Trophoblast cell (in vitro differentiated cells and primary cell): ENCODE results near the gene SAPCD2.
A peak's percentile ranks its signal among the peaks of the same experiment; 100 is the strongest.

ENCODE experiments used
- DNase-seq, 2 donors: peaks; one replicate each; pipeline ENCODE4 v3.0.0-alpha.2; 2016
- H2AFZ ChIP-seq: 2 replicates; pipeline ENCODE4 v1.6.1; 2013; ENCODE audit warnings: low read length, moderate library complexity, mild to moderate bottlenecking; ENCODE audit not compliant: insufficient read depth, poor library complexity
- H2AK5ac ChIP-seq: 2 replicates; pipeline ENCODE4 v1.6.1; 2013; ENCODE audit warnings: mild to moderate bottlenecking, low read length
- H2BK120ac ChIP-seq: 2 replicates; pipeline ENCODE4 v1.6.1; 2013; ENCODE audit warnings: low read length, mild to moderate bottlenecking, moderate library complexity; ENCODE audit not compliant: insufficient read depth, poor library complexity
- H2BK12ac ChIP-seq: 2 replicates; pipeline ENCODE4 v1.6.1; 2013; ENCODE audit warnings: mild to moderate bottlenecking, low read length, moderate library complexity
- H2BK5ac ChIP-seq: 2 replicates; pipeline ENCODE4 v1.6.1; 2013; ENCODE audit warnings: low read length, low read depth, moderate library complexity, mild to moderate bottlenecking; ENCODE audit not compliant: poor library complexity
- H3K14ac ChIP-seq: 2 replicates; pipeline ENCODE4 v1.6.1; 2013; ENCODE audit warnings: mild to moderate bottlenecking, low read length
- H3K18ac ChIP-seq: 2 replicates; pipeline ENCODE4 v1.6.1; 2013; ENCODE audit warnings: mild to moderate bottlenecking, low read length
- H3K23ac ChIP-seq: 2 replicates; pipeline ENCODE4 v1.6.1; 2013; ENCODE audit warnings: low read length
- H3K27ac ChIP-seq: 2 replicates; pipeline ENCODE4 v1.5.1; 2013; ENCODE audit warnings: low read depth, mild to moderate bottlenecking, inconsistent platforms, low read length, moderate library complexity
- H3K27me3 ChIP-seq: 2 replicates; pipeline ENCODE4 v1.6.1; 2013; ENCODE audit warnings: inconsistent platforms, mild to moderate bottlenecking, low read length, moderate library complexity; ENCODE audit not compliant: insufficient read depth
- H3K36me3 ChIP-seq, 2 experiments: 1 replicate in 1 of 2; 2 replicates in 1 of 2; pipeline ENCODE4 v1.6.1; 2013; ENCODE audit warnings: low read length in 2 of 2, mild to moderate bottlenecking in 2 of 2, moderate library complexity in 1 of 2; ENCODE audit not compliant: insufficient read depth in 2 of 2, control insufficient read depth in 1 of 2
- H3K4ac ChIP-seq: 2 replicates; pipeline ENCODE4 v1.6.1; 2013; ENCODE audit warnings: low read depth, mild to moderate bottlenecking, low read length, moderate library complexity
- H3K4me1 ChIP-seq, 2 experiments: 1 replicate in 1 of 2; 2 replicates in 1 of 2; pipeline ENCODE4 v1.6.1; 2013; ENCODE audit warnings: low read length in 2 of 2, mild to moderate bottlenecking in 2 of 2, moderate library complexity in 1 of 2; ENCODE audit not compliant: insufficient read depth in 2 of 2, control insufficient read depth in 1 of 2
- H3K4me2 ChIP-seq: 2 replicates; pipeline ENCODE4 v1.6.1; 2013; ENCODE audit warnings: inconsistent platforms, mild to moderate bottlenecking, low read length, moderate library complexity
- H3K4me3 ChIP-seq: 2 replicates; pipeline ENCODE4 v1.5.1; 2013; ENCODE audit warnings: mild to moderate bottlenecking, low read depth, low read length, inconsistent platforms
- H3K79me1 ChIP-seq: one replicate; pipeline ENCODE4 v1.6.1; 2013; ENCODE audit warnings: low read length
- H3K79me2 ChIP-seq: 2 replicates; pipeline ENCODE4 v1.6.1; 2013; ENCODE audit warnings: low read length, mild to moderate bottlenecking; ENCODE audit not compliant: control insufficient read depth, insufficient read depth, poor library complexity
- H3K9ac ChIP-seq: 2 replicates; pipeline ENCODE4 v1.6.1; 2013; ENCODE audit warnings: mild to moderate bottlenecking, low read length
- H3K9me3 ChIP-seq: 2 replicates; pipeline ENCODE4 v1.6.1; 2013; ENCODE audit warnings: low read depth, mild to moderate bottlenecking, control low read depth, inconsistent platforms, low read length; ENCODE audit not compliant: insufficient read depth
- H4K12ac ChIP-seq: 2 replicates; pipeline ENCODE4 v1.6.1; 2013; ENCODE audit warnings: low read depth, mild to moderate bottlenecking, low read length, moderate library complexity
- H4K8ac ChIP-seq: 2 replicates; pipeline ENCODE4 v1.6.1; 2013; ENCODE audit warnings: low read depth, mild to moderate bottlenecking, low read length, moderate library complexity
- H4K91ac ChIP-seq: one replicate; pipeline ENCODE4 v1.6.1; 2013; ENCODE audit warnings: low read depth, mild to moderate bottlenecking, low read length, moderate library complexity
- WGBS: extraction: QIAGEN DNeasy Blood & Tissue Kit; methylation state at CpG from one replicate; pipeline ENCODE4 v1.1.7; 2013; ENCODE audit warnings: missing lambda C conversion rate; ENCODE audit not compliant: insufficient read length, insufficient coverage; ENCODE audit errors: extremely low coverage; 5-methylcytosine and 5-hydroxymethylcytosine counted together

The SAPCD2 gene

DNA sequence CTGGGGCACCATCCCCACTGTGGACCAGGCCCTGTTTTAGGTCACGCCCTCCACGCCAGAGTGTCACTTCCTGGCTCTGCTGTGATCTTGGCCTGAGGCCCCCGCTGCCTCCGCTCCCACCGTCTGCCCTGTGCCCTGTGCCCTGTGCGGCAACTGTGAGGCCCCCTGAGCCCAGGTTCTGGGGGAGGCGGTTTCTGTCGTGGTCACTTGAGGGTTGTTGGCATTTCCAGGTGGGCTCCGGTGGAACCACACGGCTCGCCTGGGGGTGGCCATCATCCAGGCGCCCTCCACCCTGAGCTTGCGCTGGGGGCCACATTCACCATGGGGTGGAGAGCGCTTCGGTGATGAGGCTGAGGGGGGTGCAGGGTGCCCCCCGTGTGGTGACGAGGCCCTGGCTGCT is 37.6 kb upstream of the SAPCD2 start:
- no peak overlapping the region for H3K9ac ChIP-seq
- H3K4me3 ChIP-seq = no peak overlapping the region
- H2BK12ac ChIP-seq = no peak overlapping the region
- H2BK5ac ChIP-seq = no peak overlapping the region
- H2AFZ ChIP-seq = no peak overlapping the region
- H4K8ac ChIP-seq = no peak overlapping the region
- no CpG with 5 or more reads among the region's 17 CpGs for WGBS
- no peaks in the 10 kb centered on the region for H3K4me1 ChIP-seq
- no peak overlapping the region for H2AK5ac ChIP-seq
- H3K14ac ChIP-seq = no peak overlapping the region
- no peak overlapping the region for H4K12ac ChIP-seq
- peaks cover 57 to 65% of the 10 kb centered on the region in 2 experiments for H3K36me3 ChIP-seq
- H2BK120ac ChIP-seq = no peak overlapping the region
- H3K9me3 ChIP-seq = peaks cover 10% of the 10 kb centered on the region
- H3K23ac ChIP-seq = no peak overlapping the region
- H3K27ac ChIP-seq = no peak overlapping the region
- H3K27me3 ChIP-seq = no peaks in the 10 kb centered on the region
- no peak overlapping the region for H4K91ac ChIP-seq
- no peaks in the 10 kb centered on the region for H3K79me1 ChIP-seq
- no peak for DNase-seq
- H3K18ac ChIP-seq = no peak overlapping the region
- H3K4me2 ChIP-seq = no peak overlapping the region
- no peaks in the 10 kb centered on the region for H3K79me2 ChIP-seq
- H3K4ac ChIP-seq = no peak overlapping the region

DNA sequence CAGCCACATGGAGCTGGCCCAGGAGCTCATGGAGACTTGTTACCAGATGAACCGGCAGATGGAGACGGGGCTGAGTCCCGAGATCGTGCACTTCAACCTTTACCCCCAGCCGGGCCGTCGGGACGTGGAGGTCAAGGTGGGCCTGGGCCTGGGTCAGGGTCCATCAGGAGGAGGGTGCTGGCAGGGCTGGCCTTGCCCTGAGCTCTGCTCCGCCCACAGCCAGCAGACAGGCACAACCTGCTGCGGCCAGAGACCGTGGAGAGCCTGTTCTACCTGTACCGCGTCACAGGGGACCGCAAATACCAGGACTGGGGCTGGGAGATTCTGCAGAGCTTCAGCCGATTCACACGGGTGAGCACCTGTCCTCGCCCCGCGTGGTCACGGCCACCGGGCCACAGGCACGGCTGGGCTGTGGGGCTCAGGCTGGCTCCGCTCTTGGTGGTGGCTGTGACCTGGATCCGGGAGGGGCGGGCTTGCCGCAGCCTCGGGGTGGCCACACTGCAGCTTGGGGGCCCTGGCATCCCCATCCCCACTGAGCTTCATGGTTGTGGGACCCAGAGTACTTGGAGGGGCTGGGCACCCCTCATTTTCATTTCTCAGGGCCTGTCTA is 37.1 kb upstream of the SAPCD2 start:
- Histone ChIP-seq H4K91ac (no peak overlapping the region), H2BK5ac (no peak overlapping the region), H3K27ac (no peak overlapping the region), H3K18ac (no peak overlapping the region), H3K27me3 (no peaks in the 10 kb centered on the region), H3K79me1 (no peaks in the 10 kb centered on the region), H3K4me3 (no peak overlapping the region), H3K14ac (no peak overlapping the region), H4K12ac (no peak overlapping the region), H3K79me2 (no peaks in the 10 kb centered on the region), H3K4me1 (no peaks in the 10 kb centered on the region), H2BK120ac (no peak overlapping the region), H3K23ac (no peak overlapping the region), H3K4me2 (no peak overlapping the region), H2AFZ (no peak overlapping the region), H4K8ac (no peak overlapping the region), H3K36me3 (peaks cover 63 to 70% of the 10 kb centered on the region in 2 experiments), H2AK5ac (no peak overlapping the region), H2BK12ac (no peak overlapping the region), H3K9me3 (peaks cover 16% of the 10 kb centered on the region), H3K4ac (no peak overlapping the region), H3K9ac (no peak overlapping the region)
- no CpG with 5 or more reads among the region's 27 CpGs for WGBS
- DNase-seq = peak in 1 of 2 donors; percentile 23

DNA sequence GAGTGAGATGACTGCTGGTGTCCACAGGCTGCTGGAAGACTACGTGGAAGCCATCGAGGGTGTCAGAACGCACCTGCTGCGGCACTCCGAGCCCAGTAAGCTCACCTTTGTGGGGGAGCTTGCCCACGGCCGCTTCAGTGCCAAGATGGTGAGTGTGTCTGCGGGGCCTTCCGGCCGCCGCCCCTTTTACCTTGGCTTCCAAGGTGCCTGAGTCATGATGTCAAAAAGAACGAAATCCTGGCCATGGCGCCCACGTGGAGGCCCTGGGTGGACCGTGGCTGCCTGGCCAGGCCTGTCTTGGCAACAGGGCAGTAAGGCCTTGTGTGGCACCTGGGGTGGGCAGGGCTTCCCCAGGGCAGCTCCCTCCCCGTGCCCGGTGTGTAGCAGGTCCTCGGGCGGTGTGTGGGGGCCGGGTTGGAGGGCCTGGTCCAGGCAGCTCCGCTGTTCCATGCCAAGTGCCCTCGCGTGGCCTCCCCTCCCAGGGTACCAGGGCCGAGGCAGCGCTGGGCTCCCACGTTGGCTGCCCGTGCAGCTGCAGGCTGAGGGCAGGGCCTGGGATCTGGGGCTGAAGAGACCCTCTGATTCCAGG is 36.4 kb upstream of the SAPCD2 start:
- Histone ChIP-seq H4K91ac (no peak overlapping the region), H3K4ac (no peak overlapping the region), H3K4me3 (no peak overlapping the region), H3K79me2 (no peaks in the 10 kb centered on the region), H2BK120ac (no peak overlapping the region), H3K23ac (no peak overlapping the region), H3K4me1 (no peaks in the 10 kb centered on the region), H3K14ac (no peak overlapping the region), H3K9me3 (peaks cover 23% of the 10 kb centered on the region), H3K9ac (no peak overlapping the region), H4K12ac (no peak overlapping the region), H2BK5ac (no peak overlapping the region), H3K36me3 (peaks cover 70 to 77% of the 10 kb centered on the region in 2 experiments), H3K27ac (no peak overlapping the region), H2AFZ (no peak overlapping the region), H2AK5ac (no peak overlapping the region), H2BK12ac (no peak overlapping the region), H3K4me2 (no peak overlapping the region), H3K18ac (no peak overlapping the region), H3K79me1 (no peaks in the 10 kb centered on the region), H4K8ac (no peak overlapping the region), H3K27me3 (no peaks in the 10 kb centered on the region)
- no peak for DNase-seq
- no CpG with 5 or more reads among the region's 27 CpGs for WGBS

DNA sequence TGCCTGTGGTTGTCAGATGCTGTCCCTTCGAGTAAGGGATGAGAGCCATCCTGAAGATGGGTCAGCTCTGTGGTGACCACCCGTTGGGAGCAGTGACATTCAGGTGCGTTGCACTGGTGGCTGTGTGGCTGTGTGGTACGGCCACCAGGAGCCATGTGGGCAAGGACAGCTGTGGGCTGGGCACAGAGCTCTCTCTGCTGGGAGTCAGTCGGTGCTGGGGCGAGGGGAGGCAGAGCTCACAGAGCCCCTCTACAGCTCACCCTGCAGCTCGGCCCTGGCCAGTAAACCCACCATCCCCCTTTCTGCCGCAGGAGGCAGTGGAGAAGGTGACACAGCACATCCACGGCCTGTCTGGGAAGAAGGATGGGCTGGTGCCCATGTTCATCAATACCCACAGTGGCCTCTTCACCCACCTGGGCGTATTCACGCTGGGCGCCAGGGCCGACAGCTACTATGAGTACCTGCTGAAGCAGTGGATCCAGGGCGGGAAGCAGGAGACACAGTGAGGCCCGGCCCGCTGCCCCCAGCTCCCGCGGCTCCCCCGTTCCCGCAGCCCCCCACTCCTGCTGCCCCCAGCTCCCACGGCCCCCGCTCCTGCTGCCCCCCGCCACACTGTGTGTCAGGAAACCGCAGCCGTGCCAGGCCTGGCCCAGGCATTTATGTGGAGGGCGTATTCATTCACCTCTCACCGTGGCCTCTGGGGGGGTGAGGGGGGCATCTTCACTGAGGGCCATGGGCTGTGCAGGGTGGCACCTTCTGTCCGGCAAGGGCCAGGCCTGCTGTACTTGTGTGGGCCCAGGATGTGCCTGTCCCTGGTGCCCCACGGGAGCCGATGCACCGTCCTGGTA is 35.7 kb upstream of the SAPCD2 start:
- H3K27me3 ChIP-seq = no peaks in the 10 kb centered on the region
- H4K8ac ChIP-seq = no peak overlapping the region
- no peaks in the 10 kb centered on the region for H3K4me1 ChIP-seq
- H2BK5ac ChIP-seq = no peak overlapping the region
- no peaks in the 10 kb centered on the region for H3K79me2 ChIP-seq
- WGBS = no CpG with 5 or more reads among the region's 31 CpGs
- H3K14ac ChIP-seq = no peak overlapping the region
- H3K36me3 ChIP-seq = peaks cover 77 to 84% of the 10 kb centered on the region in 2 experiments
- no peak overlapping the region for H3K9ac ChIP-seq
- H2BK120ac ChIP-seq = no peak overlapping the region
- no peak overlapping the region for H3K4me2 ChIP-seq
- H3K18ac ChIP-seq = no peak overlapping the region
- H2AK5ac ChIP-seq = no peak overlapping the region
- H2AFZ ChIP-seq = no peak overlapping the region
- H4K91ac ChIP-seq = no peak overlapping the region
- H3K9me3 ChIP-seq = peaks cover 25% of the 10 kb centered on the region
- DNase-seq = no peak
- no peak overlapping the region for H2BK12ac ChIP-seq
- no peak overlapping the region for H3K27ac ChIP-seq
- no peak overlapping the region for H3K4me3 ChIP-seq
- H4K12ac ChIP-seq = no peak overlapping the region
- no peak overlapping the region for H3K23ac ChIP-seq
- H3K4ac ChIP-seq = no peak overlapping the region
- no peaks in the 10 kb centered on the region for H3K79me1 ChIP-seq
